Subcutaneous adipose tissue (tissue), 4 donors: Measurements from ENCODE around the gene WDFY3. TPM values are rescaled to one million over a fixed set of nuclear protein-coding genes. Genes with fewer than 3 reads are reported as not detected.

Source experiments
- CTCF ChIP-seq: fragments of 450-650 bp; IDR thresholded peaks from one replicate; pipeline ENCODE4 v1.5.1; 2016; ENCODE audit warnings: low read depth, mild to moderate bottlenecking, control low read depth, antibody characterized with exemption, moderate library complexity
- total RNA-seq, 4 donors: library from RNA; depleted of rRNA; stranded (reverse); fragments of >200 nt; gene quantifications; one replicate each; pipeline ENCODE4 v1.1.0, GENCODE V29; 2016

The WDFY3 gene
- 100 to 1,000 TPM in 3 of 4 donors, 10 to 100 TPM in 1; 80.3 to 167 (median 146) TPM for total RNA-seq

- no peak for TF ChIP-seq CTCF
These were observed at the start of gene WDFY3 for GRCh38 chr4:84966382-84967242. WDFY3 (minus strand) TSS chr4:84966690; CDS start chr4:84860591, 106,099 bp downstream.

- no peak for TF ChIP-seq CTCF
These were observed 39.4 kb upstream of the WDFY3 start for GRCh38 chr4:85005865-85006377.

GRCh38 chr4:85000343-85000742 is 33.9 kb upstream of the WDFY3 start:
- no peak for TF ChIP-seq CTCF

- no peak for TF ChIP-seq CTCF
These were observed 28.9 kb upstream of the WDFY3 start for GRCh38 chr4:84995386-84995785.

GRCh38 chr4:84994280-84994679 is 27.8 kb upstream of the WDFY3 start:
- no peak for TF ChIP-seq CTCF

GRCh38 chr4:84985952-84986351 is 19.5 kb upstream of the WDFY3 start:
- no peak for TF ChIP-seq CTCF

GRCh38 chr4:84977396-84977795 is 10.9 kb upstream of the WDFY3 start:
- no peak for TF ChIP-seq CTCF
